Ascending aorta (tissue), 2 donors: ENCODE measurements around the gene SMARCD1. TPM values are rescaled to one million over a fixed set of nuclear protein-coding genes. Genes with fewer than 3 reads are reported as not detected.

Experiments
- DNase-seq, 2 donors: peaks; one replicate each; pipeline ENCODE4 v3.0.0-alpha.2; 2019; ENCODE audit warnings: low spot score in 2 of 2
- H3K27ac ChIP-seq, 2 donors: fragments of 200-600 bp; sonication (generic); one replicate each; pipeline ENCODE4 v1.5.1; 2016 to 2017; ENCODE audit warnings: mild to moderate bottlenecking in 1 of 2
- H3K27me3 ChIP-seq: fragments of 200-600 bp; sonication (generic); one replicate; pipeline ENCODE4 v1.5.1; 2017
- H3K36me3 ChIP-seq, 2 donors: fragments of 200-600 bp; sonication (generic); one replicate each; pipeline ENCODE4 v1.5.1; 2016
- H3K4me1 ChIP-seq, 2 donors: fragments of 200-600 bp; sonication (generic); one replicate each; pipeline ENCODE4 v1.5.1; 2016 to 2017; ENCODE audit warnings: mild to moderate bottlenecking in 1 of 2
- H3K4me3 ChIP-seq, 2 donors: fragments of 200-600 bp; sonication (generic); one replicate each; pipeline ENCODE4 v1.5.1; 2016 to 2017; ENCODE audit warnings: mild to moderate bottlenecking in 1 of 2
- H3K9me3 ChIP-seq, 2 donors: fragments of 200-600 bp; sonication (generic); one replicate each; pipeline ENCODE4 v1.5.1; 2016
- intact Hi-C: fragments of 100-400 bp; cut with DNase I; formaldehyde crosslinking; loops from one replicate; pipeline ENCODE4 v1.15.1; 2023
- total RNA-seq: library from RNA; depleted of rRNA; stranded (reverse); fragments of >200 nt; gene quantifications from one replicate; pipeline ENCODE4 v1.1.0, GENCODE V29; 2016
- TF ChIP-seq, protein P1 (sequence below), 3 experiments: fragments of 200-600 bp in 2 of 3; fragments of 450-650 bp in 1 of 3; sonication (generic) in 2 of 3; IDR thresholded peaks; one replicate each; pipeline ENCODE4 v1.5.1; 2016 to 2019; ENCODE audit warnings: antibody characterized with exemption in 3 of 3, mild to moderate bottlenecking in 1 of 3, moderate library complexity in 1 of 3

SMARCD1 gene
- total RNA-seq, 1 donor from 2014 or later: 277 TPM

DNA sequence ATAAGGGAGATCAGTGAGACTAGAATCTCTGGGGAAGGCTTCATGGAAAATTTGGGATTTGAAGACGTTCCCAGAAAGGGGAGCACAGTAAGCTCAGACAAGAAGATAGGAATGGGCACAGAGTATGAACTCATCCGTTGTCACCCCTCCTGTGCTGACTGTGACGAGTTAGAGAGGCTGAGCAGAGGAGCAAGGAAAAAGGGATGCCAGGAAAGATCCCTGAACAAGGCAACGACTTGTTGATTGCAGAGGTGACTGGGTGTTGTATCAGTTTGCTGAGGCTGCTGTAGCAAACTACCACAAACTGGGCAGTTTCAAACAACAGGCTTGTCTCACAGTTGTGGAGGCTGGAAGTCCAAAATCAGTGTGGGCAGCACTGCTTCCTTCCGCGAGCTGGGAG lies 12.8 kb downstream of the SMARCD1 start:
- Histone ChIP-seq H3K27me3 (no peaks in the 10 kb centered on the region), H3K9me3 (no peaks in the 10 kb centered on the region), H3K4me3 (no peak overlapping the region), H3K36me3 (peaks cover 73 to 82% of the 10 kb centered on the region in 2 donors), H3K27ac (no peak overlapping the region), H3K4me1 (no peaks in the 10 kb centered on the region)
- TF ChIP-seq, protein P1, sequence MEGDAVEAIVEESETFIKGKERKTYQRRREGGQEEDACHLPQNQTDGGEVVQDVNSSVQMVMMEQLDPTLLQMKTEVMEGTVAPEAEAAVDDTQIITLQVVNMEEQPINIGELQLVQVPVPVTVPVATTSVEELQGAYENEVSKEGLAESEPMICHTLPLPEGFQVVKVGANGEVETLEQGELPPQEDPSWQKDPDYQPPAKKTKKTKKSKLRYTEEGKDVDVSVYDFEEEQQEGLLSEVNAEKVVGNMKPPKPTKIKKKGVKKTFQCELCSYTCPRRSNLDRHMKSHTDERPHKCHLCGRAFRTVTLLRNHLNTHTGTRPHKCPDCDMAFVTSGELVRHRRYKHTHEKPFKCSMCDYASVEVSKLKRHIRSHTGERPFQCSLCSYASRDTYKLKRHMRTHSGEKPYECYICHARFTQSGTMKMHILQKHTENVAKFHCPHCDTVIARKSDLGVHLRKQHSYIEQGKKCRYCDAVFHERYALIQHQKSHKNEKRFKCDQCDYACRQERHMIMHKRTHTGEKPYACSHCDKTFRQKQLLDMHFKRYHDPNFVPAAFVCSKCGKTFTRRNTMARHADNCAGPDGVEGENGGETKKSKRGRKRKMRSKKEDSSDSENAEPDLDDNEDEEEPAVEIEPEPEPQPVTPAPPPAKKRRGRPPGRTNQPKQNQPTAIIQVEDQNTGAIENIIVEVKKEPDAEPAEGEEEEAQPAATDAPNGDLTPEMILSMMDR (IDR thresholded peaks at IDR 0.05): no peak
- intact Hi-C loops: no loop called here
- DNase-seq: no peak

DNA sequence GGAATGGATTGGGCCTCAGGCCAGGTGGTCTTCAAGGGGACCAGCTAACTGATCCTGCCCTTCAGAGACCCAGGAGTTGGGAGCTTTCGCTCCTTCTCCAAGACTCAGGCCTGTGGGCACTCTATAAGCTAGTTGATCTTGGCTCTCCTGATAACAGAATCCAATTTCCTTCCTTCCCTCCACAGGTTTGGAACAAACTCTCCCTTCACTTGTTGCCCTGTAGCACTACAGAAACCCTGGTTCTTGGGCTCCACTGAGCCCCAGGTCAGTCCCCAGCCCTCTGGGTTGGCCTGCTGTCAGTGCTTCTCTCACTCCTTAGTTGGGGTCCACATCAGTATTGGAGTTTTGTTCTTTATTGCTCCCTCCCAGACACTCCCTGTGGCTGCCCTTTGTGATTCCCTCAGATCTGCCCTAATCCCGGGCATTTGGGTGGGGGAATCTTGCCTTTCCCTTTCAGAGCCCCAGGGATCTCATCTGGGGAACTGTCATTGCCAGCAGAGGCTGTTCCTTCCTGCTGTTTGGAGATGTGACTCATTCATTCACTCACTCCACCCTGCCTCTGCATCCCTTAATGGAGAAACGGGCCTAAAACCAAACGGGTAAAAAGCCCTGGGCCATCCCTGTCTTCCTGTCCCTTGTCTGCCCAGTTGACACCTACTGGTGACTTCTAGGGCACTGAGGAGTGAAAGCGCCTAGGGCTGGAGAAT lies 14.3 kb downstream of the SMARCD1 start:
- no peak for DNase-seq
- TF ChIP-seq, protein P1 (IDR thresholded peaks at IDR 0.05): no peak
- Histone ChIP-seq H3K9me3 (no peaks in the 10 kb centered on the region), H3K27ac (peak overlapping the region in 1 of 2 donors; percentile 29), H3K27me3 (no peaks in the 10 kb centered on the region), H3K4me1 (peaks cover 6% of the 10 kb centered on the region in 2 donors), H3K4me3 (no peak overlapping the region), H3K36me3 (peaks cover 58 to 68% of the 10 kb centered on the region in 2 donors)
- intact Hi-C loops: no loop called here

DNA sequence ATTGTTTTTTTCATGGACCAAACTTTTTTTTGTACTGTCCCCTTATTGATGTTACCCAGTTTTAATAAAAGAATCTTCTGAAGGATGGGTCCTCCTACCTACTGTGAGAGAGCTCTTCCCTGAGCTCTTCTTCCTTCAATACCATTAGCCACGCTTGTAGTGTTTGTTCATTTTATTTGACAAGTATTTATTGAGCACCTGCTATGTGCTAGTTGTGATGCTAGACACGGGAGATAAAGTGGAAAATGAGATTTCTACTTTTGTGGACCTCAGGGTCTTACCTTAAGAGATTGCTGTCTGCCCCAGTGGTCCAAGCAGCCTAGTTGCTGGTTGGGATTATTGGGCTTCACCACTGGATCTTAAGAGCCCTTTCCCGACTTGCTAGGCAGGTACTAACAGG lies 15.4 kb downstream of the SMARCD1 start:
- intact Hi-C loops: no loop called here
- no peak overlapping the region for H3K27ac ChIP-seq
- no peaks in the 10 kb centered on the region for H3K27me3 ChIP-seq
- peaks cover 6% of the 10 kb centered on the region in 2 donors for H3K4me1 ChIP-seq
- TF ChIP-seq, protein P1 (IDR thresholded peaks at IDR 0.05): no peak
- no peaks in the 10 kb centered on the region for H3K9me3 ChIP-seq
- no peak overlapping the region for H3K4me3 ChIP-seq
- peaks cover 47 to 57% of the 10 kb centered on the region in 2 donors for H3K36me3 ChIP-seq
- no peak for DNase-seq

DNA sequence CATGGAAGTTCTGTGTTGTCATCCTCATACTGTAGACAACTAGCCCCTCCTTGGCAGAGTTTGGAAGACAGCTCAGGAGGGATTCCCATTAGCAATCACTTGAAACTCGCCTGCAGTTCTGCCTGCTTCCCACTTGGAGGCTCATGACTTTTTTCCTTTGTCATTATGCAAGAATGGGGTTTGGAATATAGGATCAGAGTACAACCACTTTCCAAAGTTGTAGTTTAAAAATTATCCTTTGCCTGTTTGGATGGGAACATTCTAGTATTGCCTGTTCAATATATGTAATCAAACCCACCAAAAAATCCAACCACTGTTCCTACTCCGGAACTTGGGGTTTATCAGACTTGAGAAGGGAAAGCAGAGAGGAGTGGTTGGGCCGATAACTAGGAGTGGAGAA lies 16.5 kb downstream of the SMARCD1 start:
- intact Hi-C loops: no loop called here
- Histone ChIP-seq H3K9me3 (no peaks in the 10 kb centered on the region), H3K4me3 (no peak overlapping the region), H3K27ac (no peak overlapping the region), H3K4me1 (peaks cover 6% of the 10 kb centered on the region in 2 donors), H3K27me3 (no peaks in the 10 kb centered on the region), H3K36me3 (peaks cover 36 to 46% of the 10 kb centered on the region in 2 donors)
- TF ChIP-seq, protein P1 (IDR thresholded peaks at IDR 0.05): peak in 2 of 3 experiments; percentile 34 to 39
- DNase-seq: no peak

DNA sequence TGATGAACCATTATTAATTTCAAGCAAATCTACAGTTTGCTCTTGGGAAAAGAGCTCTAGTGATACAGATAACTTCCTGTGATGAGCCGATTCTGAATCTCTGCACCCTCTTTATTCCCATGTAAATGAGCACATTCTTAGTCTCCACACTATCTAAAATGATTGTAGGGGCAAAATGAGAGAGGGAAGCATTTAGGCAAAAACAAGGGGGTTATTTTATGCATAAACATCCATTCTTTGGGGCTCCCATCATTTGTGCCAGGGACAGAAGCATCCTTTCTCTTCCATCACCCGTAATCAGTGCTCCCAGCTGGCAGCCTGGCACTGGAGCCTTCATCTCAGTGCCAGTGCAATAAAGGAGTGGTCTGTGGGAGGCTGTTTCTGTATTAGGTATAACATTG lies 17.0 kb downstream of the SMARCD1 start:
- H3K9me3 ChIP-seq: no peaks in the 10 kb centered on the region
- intact Hi-C loops: no loop called here

More for the DNA sequence above, 17.0 kb downstream of the SMARCD1 start:
- H3K27me3 ChIP-seq: no peaks in the 10 kb centered on the region
- H3K4me1 ChIP-seq: peaks cover 6% of the 10 kb centered on the region in 2 donors
- no peak for DNase-seq
- TF ChIP-seq, protein P1 (IDR thresholded peaks at IDR 0.05): no peak
- peak overlapping the region in 1 of 2 donors; percentile 5 for H3K27ac ChIP-seq
- peaks cover 31 to 41% of the 10 kb centered on the region in 2 donors for H3K36me3 ChIP-seq
- H3K4me3 ChIP-seq: no peak overlapping the region
